HG02938 (cell line): Measurements from ENCODE around the gene IKBKE.

Source experiments
- ATAC-seq: cut with Tn5 transposase; IDR thresholded peaks from one replicate; pipeline ENCODE4 v1.9.1; 2021; ENCODE audit warnings: mild to moderate bottlenecking, moderate library complexity; ENCODE audit not compliant: unreplicated experiment

IKBKE gene

GRCh38 chr1:206538901-206539640 is 68.8 kb downstream of the IKBKE start:
- ATAC-seq, result no peak

- no peak for ATAC-seq
Observed at GRCh38 chr1:206540044-206540780, 69.9 kb downstream of the IKBKE start.

GRCh38 chr1:206541236-206541833 is 71.1 kb downstream of the IKBKE start:
- no peak for ATAC-seq

GRCh38 chr1:206544562-206545257 is 74.4 kb downstream of the IKBKE start:
- no peak for ATAC-seq

- no peak for ATAC-seq
Observed at GRCh38 chr1:206545351-206545750, 75.1 kb downstream of the IKBKE start.
